Hepatocyte (in vitro differentiated cells): ENCODE results near the gene NHEJ1.

Experiments used
- EZH2 ChIP-seq: fragments of 200-600 bp; sonication (generic); IDR thresholded peaks from 2 replicates; pipeline ENCODE4 v1.6.1; 2016; ENCODE audit warnings: antibody characterized with exemption, mild to moderate bottlenecking, borderline replicate concordance
- EZH2phosphoT487 ChIP-seq: fragments of 200-600 bp; sonication (generic); IDR thresholded peaks from one replicate; pipeline ENCODE4 v1.6.1; 2018; ENCODE audit warnings: antibody characterized with exemption, mild to moderate bottlenecking, low read depth, moderate library complexity; ENCODE audit not compliant: unreplicated experiment, severe bottlenecking
- TF ChIP-seq, protein P1 (sequence below): fragments of 200-600 bp; sonication (generic); IDR thresholded peaks from 2 replicates; pipeline ENCODE4 v1.5.1; 2016; ENCODE audit warnings: antibody characterized with exemption, mild to moderate bottlenecking; ENCODE audit not compliant: poor library complexity

- TF ChIP-seq, protein P1, sequence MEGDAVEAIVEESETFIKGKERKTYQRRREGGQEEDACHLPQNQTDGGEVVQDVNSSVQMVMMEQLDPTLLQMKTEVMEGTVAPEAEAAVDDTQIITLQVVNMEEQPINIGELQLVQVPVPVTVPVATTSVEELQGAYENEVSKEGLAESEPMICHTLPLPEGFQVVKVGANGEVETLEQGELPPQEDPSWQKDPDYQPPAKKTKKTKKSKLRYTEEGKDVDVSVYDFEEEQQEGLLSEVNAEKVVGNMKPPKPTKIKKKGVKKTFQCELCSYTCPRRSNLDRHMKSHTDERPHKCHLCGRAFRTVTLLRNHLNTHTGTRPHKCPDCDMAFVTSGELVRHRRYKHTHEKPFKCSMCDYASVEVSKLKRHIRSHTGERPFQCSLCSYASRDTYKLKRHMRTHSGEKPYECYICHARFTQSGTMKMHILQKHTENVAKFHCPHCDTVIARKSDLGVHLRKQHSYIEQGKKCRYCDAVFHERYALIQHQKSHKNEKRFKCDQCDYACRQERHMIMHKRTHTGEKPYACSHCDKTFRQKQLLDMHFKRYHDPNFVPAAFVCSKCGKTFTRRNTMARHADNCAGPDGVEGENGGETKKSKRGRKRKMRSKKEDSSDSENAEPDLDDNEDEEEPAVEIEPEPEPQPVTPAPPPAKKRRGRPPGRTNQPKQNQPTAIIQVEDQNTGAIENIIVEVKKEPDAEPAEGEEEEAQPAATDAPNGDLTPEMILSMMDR: no peak
- TF ChIP-seq EZH2phosphoT487: no peak
- no peak for TF ChIP-seq EZH2
Observed at GRCh38 chr2:219158586-219158985, 2.0 kb downstream of the NHEJ1 start.
